Fibroblast of the aortic adventitia (primary cell): ENCODE data around the gene SLC37A2. TPM values are rescaled to one million over a fixed set of nuclear protein-coding genes. Genes with fewer than 3 reads are reported as not detected.

Experiments
- DNase-seq: peaks from one replicate; pipeline ENCODE4 v3.0.0-alpha.2; 2010; ENCODE audit warnings: low read depth
- H3K4me3 ChIP-seq: 2 replicates; pipeline ENCODE4 v1.5.1; 2011; ENCODE audit warnings: low read depth, mild to moderate bottlenecking, control low read depth, low read length, moderate library complexity
- CTCF ChIP-seq: IDR thresholded peaks from 2 replicates; pipeline ENCODE4 v1.5.1; 2011; ENCODE audit warnings: mild to moderate bottlenecking, low read length, control low read depth, inconsistent platforms; ENCODE audit not compliant: insufficient read depth
- total RNA-seq: library from RNA; depleted of rRNA; stranded (reverse); fragments of >200 nt; gene quantifications from 2 replicates; pipeline ENCODE4 v1.2.3, GENCODE V29; 2012; ENCODE audit warnings: low replicate concordance

The SLC37A2 gene
- total RNA-seq, 1 donor, result 0.63 TPM

DNA sequence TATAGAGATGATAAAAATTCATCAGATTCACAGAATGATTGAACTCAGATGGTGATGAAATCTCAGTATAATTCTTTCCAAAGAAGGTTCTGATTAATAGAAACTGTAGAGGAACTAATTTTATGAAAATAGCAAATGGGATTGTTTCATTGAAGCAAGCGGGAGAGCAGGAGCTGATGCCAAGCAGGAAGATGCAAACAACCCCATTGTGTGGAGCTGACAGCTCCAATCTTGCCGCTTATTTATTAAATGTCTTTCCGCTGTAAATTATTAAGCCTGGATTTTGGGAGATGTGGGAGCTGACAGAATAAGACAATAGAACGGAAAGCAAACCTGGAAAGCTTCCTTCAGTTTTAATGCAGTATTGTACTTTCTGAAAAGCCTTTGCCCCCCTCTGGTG, 54.3 kb downstream of the SLC37A2 start:
- DNase-seq, result no peak
- no peak overlapping the region for H3K4me3 ChIP-seq
- no peak for TF ChIP-seq CTCF

- DNase-seq, result no peak
- no peak for TF ChIP-seq CTCF
These were observed 60.3 kb downstream of the SLC37A2 start for GRCh38 chr11:125123194-125123946.

DNA sequence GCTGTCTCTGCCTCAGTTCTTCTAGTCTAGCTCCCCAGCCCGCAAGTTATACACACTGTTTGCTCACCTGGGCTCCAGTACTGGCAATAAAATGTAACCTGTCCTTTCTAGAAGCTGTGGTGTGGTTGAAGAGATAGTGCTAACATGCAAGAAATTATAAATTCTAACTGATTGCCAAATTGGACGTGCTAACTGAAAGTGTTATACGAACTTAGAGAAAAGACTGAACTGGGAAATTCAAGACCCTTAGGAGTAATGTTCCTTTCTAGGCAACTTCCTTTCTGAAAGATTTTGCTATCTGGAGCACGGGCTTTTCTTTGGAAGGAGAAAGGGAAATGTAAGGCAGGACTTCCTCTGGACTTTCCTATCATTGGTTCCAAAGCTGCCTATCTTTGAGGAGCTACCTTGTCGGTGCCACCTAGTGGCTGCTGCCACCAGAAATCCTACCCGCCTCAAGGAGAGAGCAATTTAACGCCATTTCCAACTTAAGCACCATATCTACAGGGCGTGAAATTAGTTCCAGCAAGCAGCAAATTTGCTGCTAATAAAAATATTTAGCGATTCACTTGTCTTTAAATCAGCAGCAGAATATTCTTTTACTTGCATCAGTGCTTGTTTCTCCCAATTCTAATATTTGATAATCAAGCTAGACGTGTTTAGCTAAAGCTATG, 61.0 kb downstream of the SLC37A2 start:
- DNase-seq, result peak; percentile 73
- no peak overlapping the region for H3K4me3 ChIP-seq
- TF ChIP-seq CTCF, result peak; percentile 56

More at GRCh38 chr11:125123194-125123946, 60.3 kb downstream of the SLC37A2 start:
- H3K4me3 ChIP-seq, result no peak overlapping the region

DNA sequence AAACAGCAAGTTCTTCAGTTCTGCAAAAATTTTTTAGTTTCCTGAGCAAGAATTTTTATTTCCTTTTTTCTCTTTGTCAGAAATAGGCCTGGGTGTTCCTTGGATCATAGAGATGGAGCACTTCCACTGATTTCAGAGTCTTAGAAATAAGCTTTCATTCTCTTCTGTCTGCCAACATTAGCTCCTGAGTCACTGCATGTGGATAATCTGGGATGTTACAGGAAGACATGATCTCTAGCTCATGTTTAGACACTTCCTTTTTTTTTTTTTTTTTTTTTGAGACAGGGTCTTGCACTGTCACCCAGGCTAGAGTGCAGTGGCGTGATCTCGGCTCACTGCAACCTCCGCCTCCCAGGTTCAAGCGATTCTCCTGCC, 61.5 kb downstream of the SLC37A2 start:
- no peak overlapping the region for H3K4me3 ChIP-seq
- DNase-seq, result peak; percentile 10
- TF ChIP-seq CTCF, result no peak

DNA sequence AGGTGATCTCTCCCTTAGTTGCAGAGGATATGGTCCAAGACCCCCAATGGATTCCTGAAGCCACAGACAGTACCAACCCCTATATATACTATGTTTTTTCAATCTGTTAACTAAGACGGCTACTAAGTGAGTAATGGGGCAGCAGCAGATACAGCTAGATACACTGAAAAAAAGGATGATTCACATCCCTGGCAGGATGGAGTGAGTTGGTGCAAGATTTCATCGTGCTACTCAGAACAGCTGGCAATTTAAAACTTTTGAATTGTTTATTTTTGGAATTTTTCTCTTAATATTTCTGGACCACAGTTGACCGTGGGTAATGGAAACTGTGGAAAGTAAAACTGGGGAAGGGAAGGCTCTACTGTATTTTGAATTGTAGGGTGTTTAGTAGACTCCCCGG, 65.3 kb downstream of the SLC37A2 start:
- no peak for TF ChIP-seq CTCF
- H3K4me3 ChIP-seq, result no peak overlapping the region
- DNase-seq, result peak; percentile 77

- H3K4me3 ChIP-seq, result no peak overlapping the region
- DNase-seq, result no peak
- TF ChIP-seq CTCF, result no peak
These were observed 66.3 kb downstream of the SLC37A2 start for GRCh38 chr11:125129316-125129993.
